ENCODE measurements around the gene MYO5C.
"Not testable (repeated sequence)": the region's sequence is repeated elsewhere in the genome, so short reads cannot be mapped to it uniquely, and the experiment has no call there.

Gene MYO5C

GRCh38 chr15:52308446-52309153 lies 13.0 kb upstream of the MYO5C start:
- no peak for DNase-seq

GRCh38 chr15:52307847-52308246 lies 12.2 kb upstream of the MYO5C start:
- DNase-seq, result no peak

- DNase-seq, result no peak
Observed at GRCh38 chr15:52306270-52306669, 10.7 kb upstream of the MYO5C start.

DNA sequence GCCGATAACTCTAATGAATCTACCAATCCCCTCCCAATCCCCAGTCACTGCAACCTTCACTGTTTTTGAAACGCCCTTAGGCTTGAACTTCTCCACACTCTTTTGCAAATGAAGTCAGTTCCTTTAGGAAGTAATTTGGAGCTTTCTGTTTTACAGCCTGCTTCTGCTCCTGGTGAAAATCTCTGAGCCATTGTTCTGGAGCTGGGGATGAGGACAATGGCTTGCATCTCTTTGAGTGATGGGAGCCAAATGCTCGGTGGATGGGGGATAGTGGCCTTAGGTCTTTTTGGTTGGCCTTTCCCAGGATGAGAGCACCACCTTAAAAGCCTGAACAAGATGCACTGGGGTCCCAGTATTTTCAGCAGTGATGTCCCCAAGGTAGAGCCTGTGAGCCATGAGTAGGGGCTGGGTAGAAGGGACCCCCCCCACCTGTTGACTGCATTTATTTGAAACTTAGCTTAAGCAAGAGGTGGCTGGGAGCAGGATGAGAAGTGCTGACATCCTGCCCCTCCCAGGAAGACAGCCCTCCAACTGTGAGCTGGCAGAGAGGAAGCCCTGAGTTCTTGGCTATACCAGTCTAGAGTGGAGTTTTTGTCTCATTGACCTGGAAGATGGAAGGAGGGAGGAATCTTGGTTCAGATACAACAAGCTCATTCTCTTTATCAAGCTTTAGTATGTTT lies 7.6 kb upstream of the MYO5C start:
- DNase-seq, result peak in 1 of 5 donors; percentile 23

DNA sequence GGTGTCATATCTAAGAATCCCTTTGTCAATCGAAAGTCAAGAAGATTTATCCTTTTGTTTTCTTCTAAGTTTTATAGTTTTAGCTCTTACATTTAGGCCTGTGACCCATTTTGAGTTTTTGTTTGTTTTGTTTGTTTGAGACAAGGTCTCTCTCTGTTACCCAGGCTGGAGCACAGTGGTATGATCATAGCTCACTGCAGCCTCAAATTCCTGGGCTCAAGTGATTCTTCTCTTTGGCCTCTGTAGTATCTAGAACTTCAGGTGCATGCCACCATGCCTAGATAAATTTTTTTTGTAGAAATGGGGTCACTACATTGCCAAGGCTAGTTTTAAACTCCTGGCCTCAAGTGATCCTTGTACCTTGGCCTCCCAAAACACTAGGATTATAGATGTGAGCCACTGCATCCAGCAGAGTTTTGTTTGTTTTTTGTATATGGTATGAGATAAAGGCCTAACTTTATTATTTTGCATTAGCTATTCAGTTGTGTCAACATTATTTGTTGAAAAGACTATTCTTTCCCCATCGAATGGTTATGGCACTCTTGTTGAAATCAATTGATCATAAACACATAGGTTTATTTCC lies 5.8 kb upstream of the MYO5C start:
- DNase-seq, result no peak

DNA sequence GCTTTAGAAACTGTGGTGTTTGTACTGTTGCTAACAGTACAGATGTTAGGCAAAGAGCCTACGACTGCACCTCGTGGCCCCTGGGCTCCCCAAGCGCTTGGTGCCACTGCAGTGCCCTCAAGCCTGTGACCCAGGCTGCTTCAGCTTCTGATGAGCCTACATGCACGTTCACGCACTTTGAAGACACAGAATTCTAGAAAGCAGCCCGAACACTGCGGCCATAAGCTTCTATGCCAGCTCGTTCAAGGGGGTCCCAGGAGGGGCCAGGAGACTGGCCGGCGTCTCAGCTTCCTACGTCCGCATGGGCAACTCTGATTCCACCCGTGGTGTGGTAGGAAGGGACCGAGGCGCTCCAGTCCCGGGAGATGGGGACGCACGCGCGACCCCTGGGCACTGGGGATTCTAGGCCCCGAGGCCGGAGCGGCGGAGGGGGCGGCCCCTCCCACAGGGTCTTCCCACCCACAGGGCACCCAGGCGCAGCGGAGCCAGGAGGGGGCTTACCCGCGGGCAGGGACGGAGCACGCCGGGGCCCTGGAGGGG lies 653 bp downstream of the MYO5C start:
- DNase-seq, result no peak

GRCh38 chr15:52292780-52293392 lies 2.7 kb downstream of the MYO5C start:
- no peak for DNase-seq

DNA sequence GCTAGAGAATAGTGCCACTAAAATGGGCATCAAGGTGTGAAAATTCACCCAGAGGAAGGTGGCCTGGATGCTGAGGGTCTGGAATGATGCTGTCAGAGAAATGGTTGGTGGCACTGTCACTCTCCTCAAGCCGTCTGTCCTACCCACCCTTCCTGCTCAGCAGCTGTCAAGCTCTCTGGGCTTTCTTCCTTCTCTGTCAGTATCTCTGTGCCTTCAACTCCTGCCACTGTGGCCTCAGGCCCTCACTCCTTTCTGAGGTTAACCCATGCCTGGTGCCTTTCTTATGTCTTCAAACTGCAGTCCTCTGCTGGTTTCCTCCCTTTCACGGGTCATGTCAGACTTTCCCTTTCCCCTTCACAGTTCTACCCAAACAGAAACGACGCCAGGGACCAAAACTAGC lies 4.4 kb downstream of the MYO5C start:
- DNase-seq, result no peak

GRCh38 chr15:52290800-52291199 lies 4.8 kb downstream of the MYO5C start:
- no peak for DNase-seq

- DNase-seq, result no peak
Observed at GRCh38 chr15:52290329-52290728, 5.3 kb downstream of the MYO5C start.

DNA sequence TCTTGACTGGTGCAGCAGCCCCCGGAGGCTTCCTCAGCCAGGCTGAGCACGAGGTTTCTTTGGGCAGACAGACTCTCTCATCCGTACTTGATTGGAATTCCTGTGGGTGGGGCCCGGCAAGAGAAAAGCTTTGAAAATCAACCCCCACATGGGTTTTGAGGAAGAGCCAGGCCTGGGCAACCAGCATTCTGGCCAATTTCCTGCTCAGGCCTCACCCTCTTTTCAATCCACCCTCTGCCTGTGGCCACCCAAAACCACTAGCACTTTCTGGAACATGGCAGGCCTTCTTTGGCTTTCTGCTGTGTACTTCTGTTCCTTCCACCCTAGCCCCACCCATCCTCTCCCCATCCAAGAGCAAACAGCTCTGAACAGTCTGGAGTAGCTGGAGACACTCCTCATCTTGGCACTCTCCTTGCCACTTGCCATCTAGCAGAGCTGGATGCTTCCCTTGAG lies 5.9 kb downstream of the MYO5C start:
- no peak for DNase-seq

DNA sequence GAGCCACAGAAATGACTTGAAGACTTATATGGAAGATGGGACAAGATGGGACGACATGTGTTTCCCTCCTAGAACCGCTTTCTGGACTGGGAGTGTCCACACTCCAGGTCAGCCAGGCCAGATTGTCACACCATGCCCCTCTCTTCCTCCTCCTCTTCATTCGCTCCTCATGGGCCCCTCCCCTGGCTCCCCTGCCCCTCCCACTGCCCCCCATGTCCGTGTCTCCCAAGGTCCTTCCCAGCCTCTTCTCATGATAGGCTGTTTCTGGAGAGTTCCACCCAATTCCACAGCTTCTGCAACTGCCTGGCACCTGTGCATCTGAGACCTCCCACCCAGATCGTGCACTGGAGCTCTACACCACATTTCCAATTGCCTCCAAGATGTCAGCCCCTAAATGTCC lies 6.6 kb downstream of the MYO5C start:
- no peak for DNase-seq

DNA sequence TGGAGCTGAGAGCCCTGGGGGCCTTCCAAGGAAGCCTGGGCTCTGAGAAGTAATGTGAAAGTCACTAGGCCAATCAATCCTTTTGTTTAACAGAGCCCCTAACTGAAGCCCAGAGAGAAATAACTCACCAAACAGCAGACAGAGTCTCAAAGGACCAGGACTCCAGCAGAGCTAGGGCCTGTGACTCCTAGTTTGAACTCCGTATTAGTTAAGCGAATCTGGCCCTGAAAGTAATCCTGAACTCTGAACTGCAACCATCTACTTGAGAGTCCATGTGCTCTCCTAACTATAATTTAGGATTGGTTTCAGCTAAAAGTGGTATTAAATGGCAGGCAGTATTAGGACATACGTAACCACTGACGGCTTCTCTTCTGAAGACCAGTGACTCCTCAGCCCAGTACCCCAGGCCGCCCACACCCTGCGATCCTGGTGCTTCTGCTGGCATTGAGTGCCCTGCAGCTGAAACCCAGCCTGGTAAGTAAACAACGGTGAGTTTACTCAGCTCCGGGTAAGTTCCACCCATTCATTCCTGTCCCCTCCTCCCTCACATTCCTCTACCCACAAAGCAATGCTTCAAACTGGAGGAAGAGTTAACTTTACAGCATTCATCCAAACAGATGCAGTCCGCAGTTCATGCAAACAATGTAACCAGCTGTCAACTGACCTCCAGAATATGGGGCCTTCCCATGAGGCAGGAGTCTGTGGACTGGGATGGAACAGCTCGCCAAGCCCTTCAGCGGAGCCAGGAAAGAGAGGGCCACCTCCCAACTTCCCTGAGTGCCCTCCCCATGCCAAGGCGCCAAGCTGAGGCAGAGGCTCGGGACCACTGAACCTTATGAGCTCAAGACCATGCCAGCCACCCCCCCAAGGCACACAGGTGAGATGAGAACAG lies 7.3 kb downstream of the MYO5C start:
- DNase-seq, result no peak

DNA sequence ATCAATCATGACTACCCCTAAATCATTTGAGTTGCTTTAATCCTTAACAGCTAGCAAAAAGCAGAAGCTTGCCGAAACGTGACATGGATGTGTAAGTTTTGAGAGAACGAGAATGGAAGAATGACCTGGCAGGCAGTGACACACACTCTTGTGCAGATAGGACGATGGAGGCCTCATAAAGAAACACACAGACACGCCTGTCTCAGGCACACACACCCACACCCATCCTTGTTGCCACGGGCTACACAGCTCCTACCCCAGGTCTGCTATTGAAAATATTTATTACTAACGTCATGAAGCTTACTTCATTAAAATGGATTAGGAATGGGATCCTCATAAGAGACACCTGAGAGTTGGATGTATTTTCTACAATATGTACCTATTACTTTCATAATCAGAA lies 8.5 kb downstream of the MYO5C start:
- no peak for DNase-seq

- not testable (repeated sequence) for DNase-seq
Observed at GRCh38 chr15:52285941-52286340, 9.7 kb downstream of the MYO5C start.

DNA sequence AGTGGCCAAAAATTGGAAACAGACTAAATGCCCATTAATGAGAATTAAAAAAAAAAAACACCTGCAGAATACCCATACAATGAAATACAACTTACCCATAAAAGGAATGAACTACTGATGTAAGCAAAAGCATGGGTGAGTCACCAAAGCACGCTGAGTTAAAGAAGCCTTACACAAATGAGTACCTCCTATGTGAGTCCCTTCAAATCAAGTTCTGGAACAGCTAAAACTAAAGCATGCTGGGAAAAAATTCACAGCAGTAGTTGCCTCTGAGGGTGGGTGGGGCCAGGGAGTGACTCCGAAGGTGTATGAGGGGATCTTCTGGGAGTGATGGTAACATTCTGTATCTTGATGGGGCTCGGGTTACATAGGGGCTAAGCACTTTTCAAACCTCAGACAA lies 11.4 kb downstream of the MYO5C start:
- no peak for DNase-seq

GRCh38 chr15:52283281-52283680 lies 12.3 kb downstream of the MYO5C start:
- no peak for DNase-seq

DNA sequence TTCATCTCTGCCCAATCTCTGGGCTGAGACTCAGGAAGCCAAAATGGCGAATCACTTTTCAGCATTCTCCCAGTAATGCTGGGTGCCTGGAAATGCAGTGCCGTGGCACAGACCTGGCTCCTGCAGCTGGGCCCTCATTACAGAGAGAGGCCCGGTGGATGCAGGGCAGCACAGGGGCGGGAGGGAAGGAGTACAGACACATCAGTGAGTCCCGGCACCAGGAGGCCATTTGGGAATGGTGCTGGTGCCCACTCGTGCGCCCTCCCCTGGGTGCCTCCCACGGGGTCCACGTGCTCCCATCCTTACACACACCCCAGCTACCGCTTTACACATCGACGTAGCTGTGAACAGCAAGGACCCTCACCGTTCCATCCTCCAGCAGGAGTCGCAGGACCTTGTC lies 13.2 kb downstream of the MYO5C start:
- DNase-seq, result no peak

- no peak for DNase-seq
Observed at GRCh38 chr15:52281085-52282035, 14.2 kb downstream of the MYO5C start.

- DNase-seq, result no peak
Observed at GRCh38 chr15:52280326-52281084, 15.1 kb downstream of the MYO5C start.

Data from T-helper 1 cell (primary cell).